RWPE1 (cell line): ENCODE results near the gene RILPL1.
A peak's percentile ranks its signal among the peaks of the same experiment; 100 is the strongest.
"Not testable (repeated sequence)": the region's sequence is repeated elsewhere in the genome, so short reads cannot be mapped to it uniquely, and the experiment has no call there.

Source experiments
- CTCF ChIA-PET: fragments of 350-600 bp; sonication (Branson Sonifier 250); formaldehyde crosslinking; extraction: SDS; loops from one replicate; lab custom pipeline; 2021; lab: Yijun Ruan, JAX
- POLR2A ChIA-PET: fragments of 400-600 bp; formaldehyde crosslinking; extraction: SDS; loops from one replicate; lab custom pipeline; 2020; ENCODE audit warnings: antibody characterized with exemption; ENCODE audit not compliant: low non-redundant PET; lab: Yijun Ruan, JAX
- DNase-seq: peaks from one replicate; pipeline ENCODE4 v3.0.0; 2012; ENCODE audit warnings: low spot score
- H3K27ac ChIP-seq: fragments of 450-650 bp; 2 replicates; pipeline ENCODE4 v1.5.1; 2017
- TF ChIP-seq, protein P1 (sequence below): fragments of 450-650 bp; conservative IDR thresholded peaks from 2 replicates; pipeline ENCODE4 v1.5.1; 2017; ENCODE audit warnings: low read depth, mild to moderate bottlenecking

The RILPL1 gene

GRCh38 chr12:123474485-123475245 is 58.9 kb downstream of the RILPL1 start:
- H3K27ac ChIP-seq: peak overlapping the region; percentile 13; the same call in 1 of the 2 replicates
- ChIA-PET POLR2A (no interaction called here), CTCF (no interaction called here)

GRCh38 chr12:123472438-123472849 is 61.1 kb downstream of the RILPL1 start:
- TF ChIP-seq, protein P1, sequence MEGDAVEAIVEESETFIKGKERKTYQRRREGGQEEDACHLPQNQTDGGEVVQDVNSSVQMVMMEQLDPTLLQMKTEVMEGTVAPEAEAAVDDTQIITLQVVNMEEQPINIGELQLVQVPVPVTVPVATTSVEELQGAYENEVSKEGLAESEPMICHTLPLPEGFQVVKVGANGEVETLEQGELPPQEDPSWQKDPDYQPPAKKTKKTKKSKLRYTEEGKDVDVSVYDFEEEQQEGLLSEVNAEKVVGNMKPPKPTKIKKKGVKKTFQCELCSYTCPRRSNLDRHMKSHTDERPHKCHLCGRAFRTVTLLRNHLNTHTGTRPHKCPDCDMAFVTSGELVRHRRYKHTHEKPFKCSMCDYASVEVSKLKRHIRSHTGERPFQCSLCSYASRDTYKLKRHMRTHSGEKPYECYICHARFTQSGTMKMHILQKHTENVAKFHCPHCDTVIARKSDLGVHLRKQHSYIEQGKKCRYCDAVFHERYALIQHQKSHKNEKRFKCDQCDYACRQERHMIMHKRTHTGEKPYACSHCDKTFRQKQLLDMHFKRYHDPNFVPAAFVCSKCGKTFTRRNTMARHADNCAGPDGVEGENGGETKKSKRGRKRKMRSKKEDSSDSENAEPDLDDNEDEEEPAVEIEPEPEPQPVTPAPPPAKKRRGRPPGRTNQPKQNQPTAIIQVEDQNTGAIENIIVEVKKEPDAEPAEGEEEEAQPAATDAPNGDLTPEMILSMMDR: no peak
- DNase-seq: no peak
- ChIA-PET POLR2A (no interaction called here), CTCF (interaction anchor here (0.6 kb wide), 1 partner anchor 63 kb away, joined by 3 read pairs; no protein-coding TSS in a partner anchor)
- H3K27ac ChIP-seq: no peak overlapping the region

More at GRCh38 chr12:123474485-123475245, 58.9 kb downstream of the RILPL1 start:
- DNase-seq: no peak
- TF ChIP-seq, protein P1: no peak

DNA sequence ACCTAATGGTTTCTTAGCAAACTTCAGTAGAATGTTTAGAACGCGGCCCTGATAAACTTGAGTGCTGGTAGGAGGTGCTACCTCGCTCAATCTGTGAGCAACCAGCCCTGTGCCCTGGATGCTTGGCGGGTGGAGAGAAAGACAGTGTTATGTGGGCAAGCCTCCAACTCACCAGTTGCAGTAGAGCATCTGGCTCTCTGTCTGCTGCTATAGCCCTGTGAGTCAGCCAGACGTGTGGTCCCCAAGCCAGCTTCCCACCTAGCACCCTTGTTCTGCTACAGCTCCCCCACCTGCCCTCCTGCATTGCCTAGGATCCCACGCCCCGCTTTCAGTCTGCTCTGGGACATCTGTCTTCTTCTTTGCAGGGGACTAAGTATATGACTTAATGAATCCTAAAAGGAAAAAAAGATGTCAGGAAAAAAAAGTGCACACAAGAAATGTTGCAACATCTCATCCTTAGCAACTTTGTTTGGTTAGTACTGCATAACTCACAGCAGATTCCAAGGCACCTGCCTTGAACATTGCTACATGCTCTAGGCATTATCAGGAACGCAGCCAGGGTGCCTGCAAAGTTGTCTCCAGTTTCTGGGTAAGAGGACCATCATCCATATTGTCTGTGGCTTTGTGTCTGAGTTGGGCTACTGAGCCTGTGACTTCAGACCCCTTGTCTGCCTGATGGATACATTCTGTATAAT is 62.0 kb downstream of the RILPL1 start:
- ChIA-PET CTCF (no interaction called here), POLR2A (no interaction called here)
- peak overlapping the region; percentile 67 for H3K27ac ChIP-seq
- DNase-seq: peak; percentile 11
- TF ChIP-seq, protein P1: no peak

DNA sequence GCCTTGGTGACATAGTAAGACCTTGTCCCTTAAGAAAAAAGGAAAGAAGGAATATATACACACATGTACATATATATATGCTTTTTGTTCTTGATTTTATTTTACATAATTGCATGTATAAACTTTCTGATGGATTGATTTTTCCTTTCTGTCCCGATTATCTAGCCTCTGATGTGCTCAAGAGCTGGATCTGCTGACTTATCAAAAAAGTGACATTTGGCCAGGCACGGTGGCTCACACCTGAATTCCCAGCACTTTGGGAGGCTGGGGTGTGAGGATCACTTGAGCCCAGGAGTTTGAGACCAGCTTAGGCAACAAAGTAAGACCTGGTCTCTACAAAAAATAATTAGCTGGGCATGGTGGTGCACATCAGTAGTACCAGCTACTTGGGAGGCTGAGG is 63.5 kb downstream of the RILPL1 start:
- ChIA-PET POLR2A (no interaction called here), CTCF (no interaction called here)
- TF ChIP-seq, protein P1: no peak
- no peak overlapping the region for H3K27ac ChIP-seq
- DNase-seq: no peak

GRCh38 chr12:123468786-123469185 is 64.7 kb downstream of the RILPL1 start:
- CTCF ChIA-PET: no interaction called here

GRCh38 chr12:123465084-123465483 is 68.4 kb downstream of the RILPL1 start:
- no peak for DNase-seq
- POLR2A ChIA-PET: no interaction called here
- TF ChIP-seq, protein P1: no peak
- CTCF ChIA-PET: no interaction called here
- H3K27ac ChIP-seq: no peak overlapping the region

More at GRCh38 chr12:123468786-123469185, 64.7 kb downstream of the RILPL1 start:
- DNase-seq: no peak
- TF ChIP-seq, protein P1: no peak
- no peak overlapping the region for H3K27ac ChIP-seq
- POLR2A ChIA-PET: no interaction called here

GRCh38 chr12:123463174-123463573 is 70.3 kb downstream of the RILPL1 start:
- POLR2A ChIA-PET, H3K27ac ChIP-seq, DNase-seq: not testable (repeated sequence)
- CTCF ChIA-PET: interaction anchor here (0.7 kb wide), 1 partner anchor 746 kb away, joined by 10 read pairs; no protein-coding TSS in a partner anchor
